GM12878 (cell line): Measurements from ENCODE around the gene IQGAP3. TPM values are rescaled to one million over a fixed set of nuclear protein-coding genes. Genes with fewer than 3 reads are reported as not detected.

Experiments used
- BACH1 ChIP-seq: fragments of 450-650 bp; IDR thresholded peaks from 2 replicates; pipeline ENCODE4 v1.6.1; 2017; ENCODE audit warnings: mild to moderate bottlenecking, borderline replicate concordance
- CHD1 ChIP-seq: IDR thresholded peaks from 2 replicates; pipeline ENCODE4 v1.6.1; 2012; ENCODE audit warnings: low read depth, low read length, improper control_type of control experiment
- EGR1 ChIP-seq, 2 experiments: IDR thresholded peaks; 1 replicate in 1 of 2; 2 replicates in 1 of 2; pipeline ENCODE4 v1.6.1; 2011 to 2012; ENCODE audit warnings: low read depth in 2 of 2, low read length in 2 of 2, borderline replicate concordance in 1 of 2, mild to moderate bottlenecking in 1 of 2, moderate library complexity in 1 of 2
- EZH2 ChIP-seq: IDR thresholded peaks from 2 replicates; pipeline ENCODE4 v1.6.1; 2012; ENCODE audit warnings: low read depth, mild to moderate bottlenecking, control low read depth, inconsistent platforms, low read length, borderline replicate concordance; ENCODE audit not compliant: control insufficient read depth
- FOS ChIP-seq: IDR thresholded peaks from 3 replicates; pipeline ENCODE4 v1.6.1; 2011; ENCODE audit warnings: borderline replicate concordance; ENCODE audit not compliant: insufficient read length; ENCODE audit errors: extremely low read depth
- HCFC1 ChIP-seq: fragments of 150-350 bp; IDR thresholded peaks from 2 replicates; pipeline ENCODE4 v1.6.1; 2014; ENCODE audit warnings: low read length
- JUND ChIP-seq: IDR thresholded peaks from 2 replicates; pipeline ENCODE4 v1.6.1; 2012; ENCODE audit warnings: low read depth, mild to moderate bottlenecking, low read length, improper control_type of control experiment, moderate library complexity
- LARP7 ChIP-seq: fragments of 450-650 bp; IDR thresholded peaks from 2 replicates; pipeline ENCODE4 v1.6.1; 2017; ENCODE audit warnings: mild to moderate bottlenecking
- MTA3 ChIP-seq: IDR thresholded peaks from 2 replicates; pipeline ENCODE4 v1.6.1; 2012; ENCODE audit warnings: low read length, inconsistent platforms, borderline replicate concordance
- MXI1 ChIP-seq: fragments of 150-350 bp; IDR thresholded peaks from 2 replicates; pipeline ENCODE4 v1.6.1; 2011; ENCODE audit warnings: low read depth, mild to moderate bottlenecking, inconsistent platforms, low read length, improper control_type of control experiment
- POLR2A ChIP-seq: IDR thresholded peaks from 2 replicates; pipeline ENCODE4 v1.6.1; 2011; ENCODE audit warnings: low read depth, mild to moderate bottlenecking, low read length
- POLR2AphosphoS5 ChIP-seq: IDR thresholded peaks from 2 replicates; pipeline ENCODE4 v1.6.1; 2011; ENCODE audit warnings: mild to moderate bottlenecking, low read length, inconsistent platforms
- RBBP5 ChIP-seq: fragments of 200-600 bp; sonication (generic); conservative IDR thresholded peaks from 2 replicates; pipeline ENCODE4 v1.6.1; 2016
- RCOR1 ChIP-seq: conservative IDR thresholded peaks from 2 replicates; pipeline ENCODE4 v1.6.1; 2012; ENCODE audit warnings: low read depth, low read length, improper control_type of control experiment
- SMAD1 ChIP-seq: fragments of 450-650 bp; IDR thresholded peaks from 2 replicates; pipeline ENCODE4 v1.6.1; 2018; ENCODE audit warnings: mild to moderate bottlenecking, low read depth; ENCODE audit not compliant: partially characterized antibody
- TAF1 ChIP-seq: IDR thresholded peaks from 2 replicates; pipeline ENCODE4 v1.6.1; 2011; ENCODE audit warnings: mild to moderate bottlenecking, low read depth, low read length, borderline replicate concordance
- TARDBP ChIP-seq: IDR thresholded peaks from 2 replicates; pipeline ENCODE4 v1.6.1; 2016; ENCODE audit warnings: borderline replicate concordance
- TCF12 ChIP-seq: IDR thresholded peaks from 2 replicates; pipeline ENCODE4 v1.6.1; 2011; ENCODE audit warnings: low read depth, mild to moderate bottlenecking, low read length
- TCF7 ChIP-seq: IDR thresholded peaks from 2 replicates; pipeline ENCODE4 v1.6.1; 2014; ENCODE audit warnings: antibody characterized with exemption, borderline replicate concordance
- ZBED1 ChIP-seq: IDR thresholded peaks from 2 replicates; pipeline ENCODE4 v1.6.1; 2016; ENCODE audit warnings: borderline replicate concordance
- ZNF207 ChIP-seq: fragments of 450-650 bp; IDR thresholded peaks from 2 replicates; pipeline ENCODE4 v1.6.1; 2014; ENCODE audit warnings: antibody characterized with exemption, mild to moderate bottlenecking, borderline replicate concordance
- ZZZ3 ChIP-seq: IDR thresholded peaks from 2 replicates; pipeline ENCODE4 v1.6.1; 2011; ENCODE audit warnings: low read depth; ENCODE audit not compliant: control insufficient read depth, insufficient read length
- polyA plus RNA-seq, 11 experiments: library from polyadenylated mRNA; depleted of rRNA in 4 of 11; unstranded in 6 of 11; stranded (reverse) in 5 of 11; fragments of >200 nt; fragmentation: Nextera tagmentation in 4 of 11; fragmentation: Illumina TruSeq in 1 of 11; extraction: Ambion mirVana in 4 of 11; extraction: Trizol in 1 of 11; gene quantifications; 1 replicate in 1 of 11; 2 replicates in 10 of 11; pipeline versions ENCODE4 v1.2.1 to v1.2.3, GENCODE V29; 2011 to 2016; ENCODE audit warnings: inconsistent platforms in 2 of 11, missing spikeins in 2 of 11, low read depth in 1 of 11
- total RNA-seq, 4 experiments: library from RNA; depleted of rRNA in 3 of 4; stranded (reverse); fragments of >200 nt in 3 of 4; fragmentation: Illumina TruSeq in 1 of 4; extraction: Trizol in 1 of 4; gene quantifications; 2 replicates each; pipeline versions ENCODE4 v1.2.1 to v1.2.3, GENCODE V29; 2013 to 2021
- TF ChIP-seq, protein P1 (sequence below): fragments of 450-650 bp; IDR thresholded peaks from 2 replicates; pipeline ENCODE4 v1.6.1; 2016; ENCODE audit warnings: mild to moderate bottlenecking, moderate library complexity, borderline replicate concordance
- TF ChIP-seq, protein P2 (sequence below): fragments of 450-650 bp; IDR thresholded peaks from 2 replicates; pipeline ENCODE4 v1.6.1; 2018; ENCODE audit warnings: borderline replicate concordance, mild to moderate bottlenecking; ENCODE audit not compliant: partially characterized antibody
- TF ChIP-seq, protein P3 (sequence below): IDR thresholded peaks from 2 replicates; pipeline ENCODE4 v1.6.1; 2011; ENCODE audit warnings: mild to moderate bottlenecking, low read depth, low read length, moderate library complexity; ENCODE audit not compliant: insufficient replicate concordance

IQGAP3 gene
- total and polyA plus RNA-seq, 10 of the 15 experiments (the other 5 are each of a cell fraction or from before 2014, with no cell fraction given), result 1.1 to 10.7 (median 7.9) TPM

DNA sequence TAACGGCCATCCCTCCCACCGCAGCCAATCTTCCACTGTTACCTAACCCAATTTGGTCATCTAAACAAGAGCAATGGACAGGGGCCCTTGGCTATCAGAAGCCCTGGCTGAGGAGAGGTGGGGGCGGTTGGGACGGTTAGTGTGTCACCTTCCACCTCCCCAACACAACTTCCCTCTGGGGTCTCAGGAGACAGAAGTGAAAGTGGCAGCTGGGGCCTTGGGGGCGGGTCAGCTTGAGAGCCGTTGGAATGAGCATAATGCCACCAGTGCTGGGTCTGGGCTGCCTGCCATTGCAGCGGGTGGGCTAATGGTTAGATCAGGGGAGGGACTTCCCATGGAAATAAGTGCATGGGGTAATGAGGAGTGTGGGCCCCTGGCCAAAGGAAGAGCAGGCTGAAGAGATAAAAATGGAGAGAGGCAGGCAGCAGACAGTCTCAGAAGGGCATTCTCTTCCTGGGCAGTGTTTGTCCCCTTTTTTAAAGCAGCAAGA, 79.7 kb downstream of the IQGAP3 start (continued):
- TF ChIP-seq, protein P1, sequence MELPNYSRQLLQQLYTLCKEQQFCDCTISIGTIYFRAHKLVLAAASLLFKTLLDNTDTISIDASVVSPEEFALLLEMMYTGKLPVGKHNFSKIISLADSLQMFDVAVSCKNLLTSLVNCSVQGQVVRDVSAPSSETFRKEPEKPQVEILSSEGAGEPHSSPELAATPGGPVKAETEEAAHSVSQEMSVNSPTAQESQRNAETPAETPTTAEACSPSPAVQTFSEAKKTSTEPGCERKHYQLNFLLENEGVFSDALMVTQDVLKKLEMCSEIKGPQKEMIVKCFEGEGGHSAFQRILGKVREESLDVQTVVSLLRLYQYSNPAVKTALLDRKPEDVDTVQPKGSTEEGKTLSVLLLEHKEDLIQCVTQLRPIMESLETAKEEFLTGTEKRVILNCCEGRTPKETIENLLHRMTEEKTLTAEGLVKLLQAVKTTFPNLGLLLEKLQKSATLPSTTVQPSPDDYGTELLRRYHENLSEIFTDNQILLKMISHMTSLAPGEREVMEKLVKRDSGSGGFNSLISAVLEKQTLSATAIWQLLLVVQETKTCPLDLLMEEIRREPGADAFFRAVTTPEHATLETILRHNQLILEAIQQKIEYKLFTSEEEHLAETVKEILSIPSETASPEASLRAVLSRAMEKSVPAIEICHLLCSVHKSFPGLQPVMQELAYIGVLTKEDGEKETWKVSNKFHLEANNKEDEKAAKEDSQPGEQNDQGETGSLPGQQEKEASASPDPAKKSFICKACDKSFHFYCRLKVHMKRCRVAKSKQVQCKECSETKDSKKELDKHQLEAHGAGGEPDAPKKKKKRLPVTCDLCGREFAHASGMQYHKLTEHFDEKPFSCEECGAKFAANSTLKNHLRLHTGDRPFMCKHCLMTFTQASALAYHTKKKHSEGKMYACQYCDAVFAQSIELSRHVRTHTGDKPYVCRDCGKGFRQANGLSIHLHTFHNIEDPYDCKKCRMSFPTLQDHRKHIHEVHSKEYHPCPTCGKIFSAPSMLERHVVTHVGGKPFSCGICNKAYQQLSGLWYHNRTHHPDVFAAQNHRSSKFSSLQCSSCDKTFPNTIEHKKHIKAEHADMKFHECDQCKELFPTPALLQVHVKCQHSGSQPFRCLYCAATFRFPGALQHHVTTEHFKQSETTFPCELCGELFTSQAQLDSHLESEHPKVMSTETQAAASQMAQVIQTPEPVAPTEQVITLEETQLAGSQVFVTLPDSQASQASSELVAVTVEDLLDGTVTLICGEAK, result no peak
- TF ChIP-seq HCFC1 (no peak), MXI1 (0 out of 2 replicates have a peak, but pooled peaks have one; percentile 11), POLR2AphosphoS5 (no peak), SMAD1 (no peak), ZNF207 (no peak), CHD1 (no peak), TCF12 (peak; percentile 93), ZBED1 (no peak; the same call in 1 of the 2 replicates), TCF7 (no peak), LARP7 (no peak), BACH1 (no peak), RCOR1 (peak; percentile 70; the same call in 1 of the 2 replicates), EZH2 (no peak), EGR1 (IDR thresholded peaks at IDR 0.05; ENCODE audit: borderline replicate concordance in 1 of 2, low read depth in 2 of 2, low read length in 2 of 2) (peak in 1 of 2 experiments; percentile 69; a peak in 1 of 3 replicates), POLR2A (peak; percentile 18; the same call in 1 of the 2 replicates), FOS (no peak), TAF1 (no peak), ZZZ3 (no peak), MTA3 (no peak), JUND (no peak), RBBP5 (no peak), TARDBP (no peak)
- TF ChIP-seq, protein P2, sequence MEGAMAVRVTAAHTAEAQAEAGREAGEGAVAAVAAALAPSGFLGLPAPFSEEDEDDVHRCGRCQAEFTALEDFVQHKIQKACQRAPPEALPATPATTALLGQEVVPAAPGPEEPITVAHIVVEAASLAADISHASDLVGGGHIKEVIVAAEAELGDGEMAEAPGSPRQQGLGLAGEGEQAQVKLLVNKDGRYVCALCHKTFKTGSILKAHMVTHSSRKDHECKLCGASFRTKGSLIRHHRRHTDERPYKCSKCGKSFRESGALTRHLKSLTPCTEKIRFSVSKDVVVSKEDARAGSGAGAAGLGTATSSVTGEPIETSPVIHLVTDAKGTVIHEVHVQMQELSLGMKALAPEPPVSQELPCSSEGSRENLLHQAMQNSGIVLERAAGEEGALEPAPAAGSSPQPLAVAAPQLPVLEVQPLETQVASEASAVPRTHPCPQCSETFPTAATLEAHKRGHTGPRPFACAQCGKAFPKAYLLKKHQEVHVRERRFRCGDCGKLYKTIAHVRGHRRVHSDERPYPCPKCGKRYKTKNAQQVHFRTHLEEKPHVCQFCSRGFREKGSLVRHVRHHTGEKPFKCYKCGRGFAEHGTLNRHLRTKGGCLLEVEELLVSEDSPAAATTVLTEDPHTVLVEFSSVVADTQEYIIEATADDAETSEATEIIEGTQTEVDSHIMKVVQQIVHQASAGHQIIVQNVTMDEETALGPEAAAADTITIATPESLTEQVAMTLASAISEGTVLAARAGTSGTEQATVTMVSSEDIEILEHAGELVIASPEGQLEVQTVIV, result no peak
- TF ChIP-seq, protein P3, sequence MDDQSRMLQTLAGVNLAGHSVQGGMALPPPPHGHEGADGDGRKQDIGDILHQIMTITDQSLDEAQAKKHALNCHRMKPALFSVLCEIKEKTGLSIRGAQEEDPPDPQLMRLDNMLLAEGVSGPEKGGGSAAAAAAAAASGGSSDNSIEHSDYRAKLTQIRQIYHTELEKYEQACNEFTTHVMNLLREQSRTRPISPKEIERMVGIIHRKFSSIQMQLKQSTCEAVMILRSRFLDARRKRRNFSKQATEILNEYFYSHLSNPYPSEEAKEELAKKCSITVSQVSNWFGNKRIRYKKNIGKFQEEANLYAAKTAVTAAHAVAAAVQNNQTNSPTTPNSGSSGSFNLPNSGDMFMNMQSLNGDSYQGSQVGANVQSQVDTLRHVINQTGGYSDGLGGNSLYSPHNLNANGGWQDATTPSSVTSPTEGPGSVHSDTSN, result no peak
